Trophoblast cell (in vitro differentiated cells and primary cell): ENCODE results near the gene PKD1.

Experiments used
- DNase-seq, 2 donors: peaks; one replicate each; pipeline ENCODE4 v3.0.0-alpha.2; 2016
- H2AFZ ChIP-seq: 2 replicates; pipeline ENCODE4 v1.6.1; 2013; ENCODE audit warnings: low read length, moderate library complexity, mild to moderate bottlenecking; ENCODE audit not compliant: insufficient read depth, poor library complexity
- H2AK5ac ChIP-seq: 2 replicates; pipeline ENCODE4 v1.6.1; 2013; ENCODE audit warnings: mild to moderate bottlenecking, low read length
- H2BK120ac ChIP-seq: 2 replicates; pipeline ENCODE4 v1.6.1; 2013; ENCODE audit warnings: low read length, mild to moderate bottlenecking, moderate library complexity; ENCODE audit not compliant: insufficient read depth, poor library complexity
- H2BK12ac ChIP-seq: 2 replicates; pipeline ENCODE4 v1.6.1; 2013; ENCODE audit warnings: mild to moderate bottlenecking, low read length, moderate library complexity
- H2BK5ac ChIP-seq: 2 replicates; pipeline ENCODE4 v1.6.1; 2013; ENCODE audit warnings: low read length, low read depth, moderate library complexity, mild to moderate bottlenecking; ENCODE audit not compliant: poor library complexity
- H3K14ac ChIP-seq: 2 replicates; pipeline ENCODE4 v1.6.1; 2013; ENCODE audit warnings: mild to moderate bottlenecking, low read length
- H3K18ac ChIP-seq: 2 replicates; pipeline ENCODE4 v1.6.1; 2013; ENCODE audit warnings: mild to moderate bottlenecking, low read length
- H3K23ac ChIP-seq: 2 replicates; pipeline ENCODE4 v1.6.1; 2013; ENCODE audit warnings: low read length
- H3K27ac ChIP-seq: 2 replicates; pipeline ENCODE4 v1.5.1; 2013; ENCODE audit warnings: low read depth, mild to moderate bottlenecking, inconsistent platforms, low read length, moderate library complexity
- H3K27me3 ChIP-seq: 2 replicates; pipeline ENCODE4 v1.6.1; 2013; ENCODE audit warnings: inconsistent platforms, mild to moderate bottlenecking, low read length, moderate library complexity; ENCODE audit not compliant: insufficient read depth
- H3K36me3 ChIP-seq, 2 experiments: 1 replicate in 1 of 2; 2 replicates in 1 of 2; pipeline ENCODE4 v1.6.1; 2013; ENCODE audit warnings: low read length in 2 of 2, mild to moderate bottlenecking in 2 of 2, moderate library complexity in 1 of 2; ENCODE audit not compliant: insufficient read depth in 2 of 2, control insufficient read depth in 1 of 2
- H3K4ac ChIP-seq: 2 replicates; pipeline ENCODE4 v1.6.1; 2013; ENCODE audit warnings: low read depth, mild to moderate bottlenecking, low read length, moderate library complexity
- H3K4me1 ChIP-seq, 2 experiments: 1 replicate in 1 of 2; 2 replicates in 1 of 2; pipeline ENCODE4 v1.6.1; 2013; ENCODE audit warnings: low read length in 2 of 2, mild to moderate bottlenecking in 2 of 2, moderate library complexity in 1 of 2; ENCODE audit not compliant: insufficient read depth in 2 of 2, control insufficient read depth in 1 of 2
- H3K4me2 ChIP-seq: 2 replicates; pipeline ENCODE4 v1.6.1; 2013; ENCODE audit warnings: inconsistent platforms, mild to moderate bottlenecking, low read length, moderate library complexity
- H3K4me3 ChIP-seq: 2 replicates; pipeline ENCODE4 v1.5.1; 2013; ENCODE audit warnings: mild to moderate bottlenecking, low read depth, low read length, inconsistent platforms
- H3K79me1 ChIP-seq: one replicate; pipeline ENCODE4 v1.6.1; 2013; ENCODE audit warnings: low read length
- H3K79me2 ChIP-seq: 2 replicates; pipeline ENCODE4 v1.6.1; 2013; ENCODE audit warnings: low read length, mild to moderate bottlenecking; ENCODE audit not compliant: control insufficient read depth, insufficient read depth, poor library complexity
- H3K9ac ChIP-seq: 2 replicates; pipeline ENCODE4 v1.6.1; 2013; ENCODE audit warnings: mild to moderate bottlenecking, low read length
- H3K9me3 ChIP-seq: 2 replicates; pipeline ENCODE4 v1.6.1; 2013; ENCODE audit warnings: low read depth, mild to moderate bottlenecking, control low read depth, inconsistent platforms, low read length; ENCODE audit not compliant: insufficient read depth
- H4K12ac ChIP-seq: 2 replicates; pipeline ENCODE4 v1.6.1; 2013; ENCODE audit warnings: low read depth, mild to moderate bottlenecking, low read length, moderate library complexity
- H4K8ac ChIP-seq: 2 replicates; pipeline ENCODE4 v1.6.1; 2013; ENCODE audit warnings: low read depth, mild to moderate bottlenecking, low read length, moderate library complexity
- H4K91ac ChIP-seq: one replicate; pipeline ENCODE4 v1.6.1; 2013; ENCODE audit warnings: low read depth, mild to moderate bottlenecking, low read length, moderate library complexity
- WGBS: extraction: QIAGEN DNeasy Blood & Tissue Kit; methylation state at CpG from one replicate; pipeline ENCODE4 v1.1.7; 2013; ENCODE audit warnings: missing lambda C conversion rate; ENCODE audit not compliant: insufficient read length, insufficient coverage; ENCODE audit errors: extremely low coverage; 5-methylcytosine and 5-hydroxymethylcytosine counted together

The PKD1 gene

DNA sequence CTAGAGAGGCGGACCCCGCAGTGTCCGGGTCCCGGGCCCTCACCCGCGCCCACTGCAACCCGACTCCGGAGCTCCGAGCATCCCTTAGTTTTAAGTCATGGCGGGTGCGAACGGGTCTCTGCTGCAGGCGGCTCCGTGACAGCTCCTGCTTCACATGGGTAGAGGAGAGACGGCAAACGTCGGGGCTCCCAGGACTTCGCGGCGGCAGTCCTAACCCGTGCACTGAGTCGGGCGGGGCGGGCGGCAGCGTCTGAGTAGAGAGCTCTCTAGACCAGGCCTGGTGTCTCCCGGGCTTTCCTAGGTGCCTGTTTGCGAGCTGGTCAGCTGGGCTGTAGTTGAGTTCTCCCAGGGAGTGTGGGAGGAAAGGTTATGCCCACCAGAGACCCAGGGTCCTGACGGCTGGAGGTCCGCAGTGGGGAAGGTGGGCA lies 87.6 kb downstream of the PKD1 start:
- Histone ChIP-seq H4K91ac (peak overlapping the region; percentile 72), H3K4me1 (peaks cover 11% of the 10 kb centered on the region in 2 experiments), H3K79me2 (no peaks in the 10 kb centered on the region), H3K79me1 (peaks cover 3% of the 10 kb centered on the region), H3K4me2 (peak overlapping the region; percentile 98), H3K27ac (no peak overlapping the region), H2BK12ac (no peak overlapping the region), H3K36me3 (peaks cover 21 to 24% of the 10 kb centered on the region in 2 experiments), H3K9ac (peak overlapping the region; percentile 88), H4K12ac (peak overlapping the region; percentile 87), H2AFZ (peak overlapping the region; percentile 69), H3K4me3 (peak overlapping the region; percentile 94), H3K9me3 (peaks cover 3% of the 10 kb centered on the region), H2BK5ac (no peak overlapping the region), H3K18ac (peak overlapping the region; percentile 82), H3K14ac (peak overlapping the region; percentile 69), H3K27me3 (no peaks in the 10 kb centered on the region), H2AK5ac (no peak overlapping the region), H3K23ac (no peak overlapping the region), H3K4ac (peak overlapping the region; percentile 40), H4K8ac (peak overlapping the region; percentile 90), H2BK120ac (peak overlapping the region; percentile 14)
- no CpG with 5 or more reads among the region's 30 CpGs for WGBS
- DNase-seq: no peak

DNA sequence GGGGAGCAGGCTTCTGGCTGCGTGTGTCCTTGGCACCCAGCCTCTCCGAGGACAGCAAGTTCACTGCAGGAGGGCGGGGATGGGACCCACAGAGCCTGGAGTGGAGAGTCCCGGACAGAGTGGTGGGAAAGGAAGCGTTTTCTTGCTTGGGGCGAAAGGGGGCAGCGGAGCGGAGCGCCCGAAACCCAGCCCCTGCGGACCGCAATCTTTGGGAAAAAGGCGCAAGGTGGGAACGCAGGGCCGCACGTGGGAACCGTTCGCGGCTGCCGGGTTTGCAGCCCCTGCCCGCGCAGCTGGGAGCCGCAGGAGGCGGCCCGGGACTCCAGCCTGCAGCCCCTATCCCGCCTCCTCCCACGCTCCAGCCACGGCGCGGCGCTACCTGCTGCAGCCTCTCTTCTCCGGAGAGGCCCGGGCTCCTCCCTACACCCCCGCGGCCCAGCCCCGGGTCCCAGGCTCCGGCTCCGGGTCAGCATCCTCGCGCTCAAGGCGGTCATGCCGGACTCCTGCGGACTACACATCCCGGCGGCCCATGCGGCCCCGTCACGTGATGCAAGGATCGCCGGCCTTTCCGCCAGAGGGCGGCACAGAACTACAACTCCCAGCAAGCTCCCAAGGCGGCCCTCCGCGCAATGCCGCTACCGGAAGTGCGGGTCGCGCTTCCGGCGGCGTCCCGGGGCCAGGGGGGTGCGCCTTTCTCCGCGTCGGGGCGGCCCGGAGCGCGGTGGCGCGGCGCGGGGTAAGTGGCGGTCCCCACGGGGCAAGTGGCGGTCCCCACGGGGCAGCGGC lies 88.2 kb downstream of the PKD1 start, which contains the start of the genes NTHL1 and TSC2:
Gene NTHL1 (minus strand): TSS at position 505 of the 786 bp plus-strand sequence. CDS start 11 bp downstream, at position 494.
Gene TSC2 (plus strand): TSS at position 656 of the 786 bp plus-strand sequence. CDS start 631 bp downstream, outside the sequence.
- H3K4me2 ChIP-seq: peak within 1 kb of the TSS; percentile 98
- H3K18ac ChIP-seq: peak within 1 kb of the TSS; percentile 82
- peak within 1 kb of the TSS; percentile 40 for H3K4ac ChIP-seq
- H4K12ac ChIP-seq: peak within 1 kb of the TSS; percentile 87
- H3K14ac ChIP-seq: peak within 1 kb of the TSS; percentile 69
- WGBS: no CpG with 5 or more reads among the region's 81 CpGs
- H3K23ac ChIP-seq: no peak within 1 kb of the TSS
- peak; percentile 95 to 97 for DNase-seq
- H3K9ac ChIP-seq: peak within 1 kb of the TSS; percentile 88
- H2BK120ac ChIP-seq: peak within 1 kb of the TSS; percentile 14
- H2AK5ac ChIP-seq: no peak within 1 kb of the TSS
- H3K79me1 ChIP-seq: peaks cover 3% of the 10 kb centered on the region
- H4K8ac ChIP-seq: peak within 1 kb of the TSS; percentile 90
- no peak within 1 kb of the TSS for H2BK5ac ChIP-seq
- H3K36me3 ChIP-seq: peaks cover 16 to 18% of the 10 kb centered on the region in 2 experiments
- peak within 1 kb of the TSS; percentile 94 for H3K4me3 ChIP-seq
- H2AFZ ChIP-seq: peak within 1 kb of the TSS; percentile 84
- peaks cover 11% of the 10 kb centered on the region in 2 experiments for H3K4me1 ChIP-seq
- H3K27ac ChIP-seq: no peak within 1 kb of the TSS
- peak within 1 kb of the TSS; percentile 72 for H4K91ac ChIP-seq
- no peaks in the 10 kb centered on the region for H3K27me3 ChIP-seq
- peaks cover 3% of the 10 kb centered on the region for H3K9me3 ChIP-seq
- H2BK12ac ChIP-seq: no peak within 1 kb of the TSS
- no peaks in the 10 kb centered on the region for H3K79me2 ChIP-seq

GRCh38 chr16:2046893-2047329 lies 88.8 kb downstream of the PKD1 start:
- Histone ChIP-seq H3K18ac (no peak overlapping the region), H4K91ac (no peak overlapping the region), H2AK5ac (no peak overlapping the region), H3K23ac (no peak overlapping the region), H2AFZ (peak overlapping the region; percentile 84), H3K4me2 (peak overlapping the region; percentile 74), H3K4ac (no peak overlapping the region), H3K79me1 (peaks cover 3% of the 10 kb centered on the region), H3K79me2 (no peaks in the 10 kb centered on the region), H3K36me3 (peaks cover 10 to 11% of the 10 kb centered on the region in 2 experiments), H3K4me1 (peaks cover 11% of the 10 kb centered on the region in 2 experiments), H4K8ac (peak overlapping the region; percentile 50), H3K4me3 (peak overlapping the region; percentile 74), H2BK120ac (no peak overlapping the region), H3K9me3 (peaks cover 3% of the 10 kb centered on the region), H3K27ac (no peak overlapping the region), H3K27me3 (no peaks in the 10 kb centered on the region), H3K14ac (no peak overlapping the region), H3K9ac (peak overlapping the region; percentile 8), H4K12ac (no peak overlapping the region), H2BK5ac (no peak overlapping the region), H2BK12ac (no peak overlapping the region)
- DNase-seq: no peak
- WGBS: no CpG with 5 or more reads among the region's 8 CpGs

- Histone ChIP-seq H2BK12ac (no peak overlapping the region), H3K27ac (no peak overlapping the region), H3K9me3 (peaks cover 3% of the 10 kb centered on the region), H3K14ac (no peak overlapping the region), H3K79me2 (no peaks in the 10 kb centered on the region), H2AFZ (no peak overlapping the region), H3K4me2 (no peak overlapping the region), H3K4me1 (peaks cover 11% of the 10 kb centered on the region in 2 experiments), H3K4me3 (no peak overlapping the region), H3K23ac (no peak overlapping the region), H4K91ac (no peak overlapping the region), H3K36me3 (peaks cover 4 to 5% of the 10 kb centered on the region in 2 experiments), H2AK5ac (no peak overlapping the region), H3K9ac (no peak overlapping the region), H4K12ac (no peak overlapping the region), H2BK120ac (no peak overlapping the region), H3K27me3 (no peaks in the 10 kb centered on the region), H3K79me1 (peaks cover 3% of the 10 kb centered on the region), H4K8ac (no peak overlapping the region), H3K18ac (no peak overlapping the region), H3K4ac (no peak overlapping the region), H2BK5ac (no peak overlapping the region)
- DNase-seq: no peak
- WGBS: no CpG with 5 or more reads among the region's 21 CpGs
Observed at GRCh38 chr16:2045965-2046892, 89.5 kb downstream of the PKD1 start.
